HUES64 (cell line): ENCODE data around the gene ATP2B3.

Experiments used
- H3K27ac ChIP-seq: 2 replicates; pipeline ENCODE4 v1.7.0; 2013; ENCODE audit warnings: low read depth, low read length, inconsistent platforms
- H3K27me3 ChIP-seq: 2 replicates; pipeline ENCODE4 v1.6.1; 2013; ENCODE audit warnings: mild to moderate bottlenecking, low read length; ENCODE audit not compliant: insufficient read depth
- H3K36me3 ChIP-seq: 2 replicates; pipeline ENCODE4 v1.6.1; 2013; ENCODE audit warnings: mild to moderate bottlenecking, low read length; ENCODE audit not compliant: insufficient read depth
- H3K4me1 ChIP-seq: 2 replicates; pipeline ENCODE4 v1.6.1; 2013; ENCODE audit warnings: mild to moderate bottlenecking, low read length, moderate library complexity; ENCODE audit not compliant: insufficient read depth
- H3K4me3 ChIP-seq: 2 replicates; pipeline ENCODE4 v1.5.1; 2013; ENCODE audit warnings: mild to moderate bottlenecking, low read length, moderate library complexity
- H3K9ac ChIP-seq: 2 replicates; pipeline ENCODE4 v1.6.1; 2013; ENCODE audit warnings: mild to moderate bottlenecking, low read depth, low read length
- H3K9me3 ChIP-seq: 2 replicates; pipeline ENCODE4 v1.6.1; 2013; ENCODE audit warnings: low read depth, low read length; ENCODE audit not compliant: insufficient read depth
- WGBS: fragments of 150-250, 120-280 bp; methylation state at CpG from one replicate; pipeline ENCODE4 v1.1.7; 2013; ENCODE audit warnings: missing lambda C conversion rate; 5-methylcytosine and 5-hydroxymethylcytosine counted together

Gene ATP2B3

GRCh38 chrX:153490217-153490930 is 27.1 kb upstream of the ATP2B3 start:
- Histone ChIP-seq H3K4me1 (0 out of 2 replicates have a peak, but pooled peaks cover 4% of the 10 kb centered on the region), H3K4me3 (no peak overlapping the region), H3K27ac (no peak overlapping the region), H3K36me3 (no peaks in the 10 kb centered on the region), H3K9ac (no peak overlapping the region), H3K9me3 (no peaks in the 10 kb centered on the region), H3K27me3 (no peaks in the 10 kb centered on the region; the same call in 1 of the 2 replicates)
- WGBS = 93% methylated on average over 20 of the region's 20 CpGs

DNA sequence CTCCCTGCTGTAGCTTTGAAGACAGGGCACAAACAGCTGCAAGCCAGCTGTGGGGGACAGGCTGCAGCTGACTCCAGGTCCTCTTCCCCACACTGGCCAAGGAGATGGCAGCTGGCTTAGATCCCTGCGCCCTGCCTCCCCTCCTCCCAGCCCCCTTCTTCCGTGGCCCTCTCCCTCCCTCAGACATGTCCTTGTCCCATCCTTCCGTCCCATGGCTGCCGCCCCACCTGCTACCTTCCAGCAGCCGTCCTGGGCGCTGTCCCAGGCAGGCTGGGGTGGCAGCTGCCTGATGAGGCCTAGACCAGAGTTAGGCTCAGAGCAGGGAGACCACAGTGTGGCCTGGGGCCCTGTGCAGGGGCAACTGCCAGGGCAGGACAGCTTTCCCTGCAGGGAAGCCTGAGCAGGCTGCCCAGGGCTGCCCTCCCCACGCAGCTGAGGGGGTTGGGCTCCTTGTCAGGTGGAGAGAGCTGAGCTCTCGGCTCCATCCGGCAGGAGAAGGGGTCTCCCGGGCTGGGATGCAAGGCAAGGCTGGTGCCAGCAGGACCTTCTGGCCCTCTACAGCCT is 26.0 kb upstream of the ATP2B3 start:
- Histone ChIP-seq H3K27ac (no peak overlapping the region), H3K4me3 (no peak overlapping the region), H3K27me3 (no peaks in the 10 kb centered on the region; the same call in 1 of the 2 replicates), H3K4me1 (0 out of 2 replicates have a peak, but pooled peaks cover 4% of the 10 kb centered on the region), H3K9me3 (no peaks in the 10 kb centered on the region), H3K9ac (no peak overlapping the region), H3K36me3 (no peaks in the 10 kb centered on the region)
- 58% methylated on average over 10 of the region's 10 CpGs for WGBS

GRCh38 chrX:153491918-153492317 is 25.5 kb upstream of the ATP2B3 start:
- WGBS = 40% methylated on average over 11 of the region's 11 CpGs
- no peak overlapping the region for H3K9ac ChIP-seq
- H3K9me3 ChIP-seq = no peaks in the 10 kb centered on the region
- H3K36me3 ChIP-seq = no peaks in the 10 kb centered on the region
- H3K4me3 ChIP-seq = no peak overlapping the region
- H3K27me3 ChIP-seq = no peaks in the 10 kb centered on the region; the same call in 1 of the 2 replicates
- H3K27ac ChIP-seq = no peak overlapping the region
- 0 out of 2 replicates have a peak, but pooled peaks cover 4% of the 10 kb centered on the region for H3K4me1 ChIP-seq

GRCh38 chrX:153492543-153492942 is 24.9 kb upstream of the ATP2B3 start:
- no peak overlapping the region for H3K27ac ChIP-seq
- H3K36me3 ChIP-seq = no peaks in the 10 kb centered on the region
- 0 out of 2 replicates have a peak, but pooled peaks cover 4% of the 10 kb centered on the region for H3K4me1 ChIP-seq
- H3K4me3 ChIP-seq = no peak overlapping the region
- no peaks in the 10 kb centered on the region; the same call in 1 of the 2 replicates for H3K27me3 ChIP-seq
- H3K9ac ChIP-seq = no peak overlapping the region
- 82% methylated on average over 12 of the region's 12 CpGs for WGBS
- no peaks in the 10 kb centered on the region for H3K9me3 ChIP-seq

DNA sequence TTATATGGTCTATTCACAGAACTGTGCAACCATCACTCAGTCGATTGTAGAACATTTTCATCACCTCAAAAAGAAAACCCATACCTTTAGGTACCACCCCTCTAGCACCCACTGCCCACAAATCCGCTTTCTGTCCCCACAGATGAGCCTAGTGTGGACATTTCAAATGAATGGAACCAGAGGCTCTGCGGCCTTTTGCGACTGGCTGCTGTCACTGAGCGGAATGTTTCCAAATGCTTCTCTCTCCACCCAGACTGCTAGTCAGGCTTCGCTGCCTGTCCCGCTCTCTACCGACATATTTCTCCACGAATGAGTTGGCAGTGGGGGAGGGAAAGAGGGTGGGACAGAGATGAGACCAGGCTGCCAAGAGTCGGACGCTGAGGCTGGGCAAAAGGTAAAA is 24.4 kb upstream of the ATP2B3 start:
- Histone ChIP-seq H3K4me1 (0 out of 2 replicates have a peak, but pooled peaks cover 4% of the 10 kb centered on the region), H3K9me3 (no peaks in the 10 kb centered on the region), H3K27me3 (no peaks in the 10 kb centered on the region; the same call in 1 of the 2 replicates), H3K9ac (no peak overlapping the region), H3K4me3 (no peak overlapping the region), H3K36me3 (no peaks in the 10 kb centered on the region), H3K27ac (no peak overlapping the region)
- 94% methylated on average over 7 of the region's 11 CpGs for WGBS

DNA sequence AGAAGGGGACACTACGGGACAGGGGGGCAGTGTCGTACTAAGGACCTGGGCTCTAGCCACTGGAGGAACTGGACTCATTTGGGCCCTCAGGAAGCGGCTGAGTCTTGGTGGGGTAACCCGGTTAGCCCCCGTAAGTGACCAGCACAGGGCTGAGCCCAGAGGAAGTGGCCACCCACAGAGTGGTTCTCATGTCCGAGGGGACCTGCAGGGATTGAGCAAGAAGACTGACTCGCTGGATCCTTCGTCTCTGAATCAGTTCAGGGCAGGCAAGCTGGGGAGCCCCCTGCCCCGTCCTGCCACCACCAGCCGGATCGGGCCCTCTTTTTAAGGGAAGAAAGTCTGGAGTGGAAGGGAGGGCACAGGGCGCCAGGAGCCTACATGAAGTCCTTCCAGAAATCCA is 23.4 kb upstream of the ATP2B3 start:
- Histone ChIP-seq H3K9ac (no peak overlapping the region), H3K36me3 (no peaks in the 10 kb centered on the region), H3K4me1 (0 out of 2 replicates have a peak, but pooled peaks cover 4% of the 10 kb centered on the region), H3K4me3 (no peak overlapping the region), H3K27ac (no peak overlapping the region), H3K9me3 (no peaks in the 10 kb centered on the region), H3K27me3 (no peaks in the 10 kb centered on the region; the same call in 1 of the 2 replicates)
- WGBS = 83% methylated on average over 12 of the region's 12 CpGs

GRCh38 chrX:153494541-153495361 is 22.7 kb upstream of the ATP2B3 start, which contains the start of gene BGN:
Gene BGN (plus strand): TSS chrX:153494980. CDS start chrX:153504632, 9,652 bp downstream.
- H3K27ac ChIP-seq = no peak within 1 kb of the TSS
- WGBS = 17% methylated on average over 32 of the region's 41 CpGs

GRCh38 chrX:153495362-153495751 is 22.1 kb upstream of the ATP2B3 start:
- 79% methylated on average over 17 of the region's 17 CpGs for WGBS
- no peak overlapping the region for H3K9ac ChIP-seq
- H3K4me3 ChIP-seq = peak overlapping the region; percentile 40; the same call in 1 of the 2 replicates
- 0 out of 2 replicates have a peak, but pooled peaks cover 4% of the 10 kb centered on the region for H3K4me1 ChIP-seq
- H3K9me3 ChIP-seq = no peaks in the 10 kb centered on the region
- no peak overlapping the region for H3K27ac ChIP-seq
- no peaks in the 10 kb centered on the region; the same call in 1 of the 2 replicates for H3K27me3 ChIP-seq
- H3K36me3 ChIP-seq = no peaks in the 10 kb centered on the region

More at GRCh38 chrX:153494541-153495361, 22.7 kb upstream of the ATP2B3 start, which contains the start of gene BGN:
- H3K9ac ChIP-seq = no peak within 1 kb of the TSS
- peak within 1 kb of the TSS; percentile 40 for H3K4me3 ChIP-seq
- H3K9me3 ChIP-seq = no peaks in the 10 kb centered on the region
- no peaks in the 10 kb centered on the region; the same call in 1 of the 2 replicates for H3K27me3 ChIP-seq
- no peaks in the 10 kb centered on the region for H3K36me3 ChIP-seq
- H3K4me1 ChIP-seq = 0 out of 2 replicates have a peak, but pooled peaks cover 4% of the 10 kb centered on the region

- 85% methylated on average over 18 of the region's 18 CpGs for WGBS
- no peak overlapping the region for H3K4me3 ChIP-seq
- no peaks in the 10 kb centered on the region for H3K9me3 ChIP-seq
- H3K36me3 ChIP-seq = no peaks in the 10 kb centered on the region
- H3K9ac ChIP-seq = no peak overlapping the region
- no peaks in the 10 kb centered on the region; the same call in 1 of the 2 replicates for H3K27me3 ChIP-seq
- 0 out of 2 replicates have a peak, but pooled peaks cover 4% of the 10 kb centered on the region for H3K4me1 ChIP-seq
- H3K27ac ChIP-seq = no peak overlapping the region
Measured at GRCh38 chrX:153495903-153496589, 21.4 kb upstream of the ATP2B3 start.

- Histone ChIP-seq H3K4me3 (no peak overlapping the region), H3K9ac (no peak overlapping the region), H3K27ac (no peak overlapping the region), H3K36me3 (no peaks in the 10 kb centered on the region), H3K9me3 (no peaks in the 10 kb centered on the region), H3K4me1 (0 out of 2 replicates have a peak, but pooled peaks cover 4% of the 10 kb centered on the region), H3K27me3 (no peaks in the 10 kb centered on the region; the same call in 1 of the 2 replicates)
- 73% methylated on average over 3 of the region's 8 CpGs for WGBS
Measured at GRCh38 chrX:153496590-153496959, 20.9 kb upstream of the ATP2B3 start.
